ENCODE results near the gene PTPN21. TPM values are rescaled to one million over a fixed set of nuclear protein-coding genes. Genes with fewer than 3 reads are reported as not detected.

The PTPN21 gene
- total and polyA plus RNA-seq, 3 experiments from 2014 or later = 0.28 to 0.53 TPM; not detected in 1

DNA sequence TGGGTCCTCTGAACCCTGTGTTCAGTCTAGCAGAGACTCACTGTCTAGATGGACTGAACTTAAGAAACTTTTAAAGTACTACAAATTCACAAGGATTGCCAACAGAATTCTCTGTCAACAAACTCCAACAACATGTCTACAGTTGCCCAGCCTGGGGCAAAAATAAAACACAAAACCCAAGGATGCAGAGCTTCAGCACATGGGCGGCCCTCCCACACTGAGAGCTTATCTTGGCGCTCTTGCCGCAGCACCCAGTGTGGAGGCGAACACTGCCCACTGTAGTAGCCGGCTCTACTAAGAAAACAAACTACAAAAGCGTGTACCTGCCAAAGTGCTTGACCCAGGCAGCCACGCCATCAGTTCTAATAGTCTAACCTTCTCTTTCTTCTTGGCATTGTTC lies 66.7 kb downstream of the PTPN21 start:
- ChIA-PET CTCF (no interaction called here), POLR2A (no interaction called here)
- H3K27ac ChIP-seq (ENCODE audit: low read depth, low read length) = no peak overlapping the region
- H3K27me3 ChIP-seq (ENCODE audit: insufficient read depth, low read length, poor library complexity, severe bottlenecking) = no peaks in the 10 kb centered on the region
- H3K27ac Mint-ChIP-seq = no peak overlapping the region
- no peaks in the 10 kb centered on the region for H3K36me3 Mint-ChIP-seq
- H3K9me3 Mint-ChIP-seq = no peaks in the 10 kb centered on the region
- peaks cover 4 to 18% of the 10 kb centered on the region in 2 donors for H3K27me3 Mint-ChIP-seq
- H3K4me3 Mint-ChIP-seq = no peak overlapping the region
- no peaks in the 10 kb centered on the region for H3K4me1 ChIP-seq (ENCODE audit: insufficient read depth, low read length)
- no peaks in the 10 kb centered on the region for H3K36me3 ChIP-seq (ENCODE audit: insufficient read depth, low read length)
- H3K9me3 ChIP-seq (ENCODE audit: low read length) = no peaks in the 10 kb centered on the region
- H3K4me1 Mint-ChIP-seq = peaks cover 0 to 7% (median 0%) of the 10 kb centered on the region in 3 donors
- no peak overlapping the region for H3K4me3 ChIP-seq (ENCODE audit: low read length)
- DNase-seq = no peak

DNA sequence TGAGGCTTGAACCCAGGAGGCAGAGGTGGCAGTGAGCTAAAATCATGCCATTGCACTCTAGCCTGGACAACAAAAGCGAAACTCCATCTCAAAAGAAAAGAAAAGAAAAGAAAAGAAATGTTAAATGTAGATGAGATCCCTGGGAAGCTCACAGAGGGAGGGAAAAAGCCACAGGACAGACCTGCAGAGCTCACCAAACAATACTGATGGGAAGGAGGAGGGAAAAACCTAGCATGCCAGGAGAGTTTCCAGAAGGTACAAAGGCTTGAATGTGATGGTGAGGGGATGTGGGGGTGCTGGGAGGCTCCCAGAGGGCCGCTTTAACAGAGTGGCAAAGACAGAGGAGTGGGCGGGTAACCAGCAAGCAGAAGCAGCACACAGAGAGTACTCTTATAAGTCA lies 72.3 kb downstream of the PTPN21 start:
- Mint-ChIP-seq H3K4me3 (no peak overlapping the region), H3K9me3 (no peaks in the 10 kb centered on the region), H3K4me1 (no peaks in the 10 kb centered on the region), H3K36me3 (no peaks in the 10 kb centered on the region), H3K27me3 (peaks cover 14 to 21% of the 10 kb centered on the region in 2 donors), H3K27ac (no peak overlapping the region)
- no peak overlapping the region for H3K27ac ChIP-seq (ENCODE audit: low read depth, low read length)
- no peak for DNase-seq
- no peaks in the 10 kb centered on the region for H3K9me3 ChIP-seq (ENCODE audit: low read length)
- H3K4me3 ChIP-seq (ENCODE audit: low read length) = no peak overlapping the region
- H3K27me3 ChIP-seq (ENCODE audit: insufficient read depth, low read length, poor library complexity, severe bottlenecking) = no peaks in the 10 kb centered on the region
- CTCF ChIA-PET = no interaction called here
- no peaks in the 10 kb centered on the region for H3K36me3 ChIP-seq (ENCODE audit: insufficient read depth, low read length)
- no peaks in the 10 kb centered on the region for H3K4me1 ChIP-seq (ENCODE audit: insufficient read depth, low read length)
- POLR2A ChIA-PET = no interaction called here

DNA sequence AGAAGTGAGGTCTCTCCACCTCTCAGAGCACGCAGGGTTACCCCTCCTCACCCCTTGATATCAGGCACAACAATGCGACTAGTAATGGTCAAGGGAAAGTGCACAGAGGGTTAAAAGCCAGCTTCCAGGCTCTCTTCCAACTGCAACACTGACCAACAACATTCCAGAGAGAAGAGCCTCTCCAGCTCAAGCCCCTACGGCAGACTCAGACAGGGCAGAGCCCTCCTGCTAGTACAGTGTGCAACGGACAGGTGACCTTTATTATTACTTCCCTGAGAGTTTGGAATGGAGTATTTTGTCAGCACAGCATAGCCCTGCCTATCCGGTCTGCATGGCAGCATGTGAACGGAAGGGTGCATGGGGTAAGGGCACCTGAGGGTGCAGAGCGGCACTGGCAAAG lies 73.0 kb downstream of the PTPN21 start:
- Mint-ChIP-seq H3K9me3 (no peaks in the 10 kb centered on the region), H3K27ac (no peak overlapping the region), H3K4me3 (no peak overlapping the region), H3K36me3 (no peaks in the 10 kb centered on the region), H3K27me3 (peaks cover 14 to 21% of the 10 kb centered on the region in 2 donors), H3K4me1 (no peaks in the 10 kb centered on the region)
- H3K27ac ChIP-seq (ENCODE audit: low read depth, low read length) = no peak overlapping the region
- H3K27me3 ChIP-seq (ENCODE audit: insufficient read depth, low read length, poor library complexity, severe bottlenecking) = no peaks in the 10 kb centered on the region
- no peaks in the 10 kb centered on the region for H3K9me3 ChIP-seq (ENCODE audit: low read length)
- no peaks in the 10 kb centered on the region for H3K36me3 ChIP-seq (ENCODE audit: insufficient read depth, low read length)
- no peaks in the 10 kb centered on the region for H3K4me1 ChIP-seq (ENCODE audit: insufficient read depth, low read length)
- ChIA-PET CTCF (interaction anchor here (1.8 kb wide), 1 partner anchor 14 kb away, joined by 5 read pairs; no protein-coding TSS in a partner anchor), POLR2A (no interaction called here)
- DNase-seq = no peak
- no peak overlapping the region for H3K4me3 ChIP-seq (ENCODE audit: low read length)

DNA sequence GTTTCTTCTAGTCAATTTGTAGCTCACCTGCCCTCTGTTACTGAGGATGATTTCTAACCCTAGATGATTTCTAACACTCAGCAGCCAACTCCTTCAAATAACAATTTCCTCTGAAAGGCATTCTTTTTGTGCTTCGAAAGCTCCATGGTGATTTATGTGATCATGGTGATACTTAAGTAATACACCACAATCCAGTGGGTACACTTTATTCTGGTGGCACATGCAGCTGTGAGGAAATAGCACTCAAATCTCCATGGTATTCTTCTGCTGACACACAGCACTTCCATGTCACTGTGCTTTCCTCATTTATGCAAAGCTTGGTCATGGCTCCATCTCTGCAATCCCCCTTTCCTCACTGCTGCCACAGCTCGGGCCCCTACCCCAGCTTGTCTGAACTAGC lies 73.7 kb downstream of the PTPN21 start:
- CTCF ChIA-PET = interaction anchor here (1.8 kb wide), 1 partner anchor 13 kb away, joined by 5 read pairs; no protein-coding TSS in a partner anchor
- no peak for DNase-seq
- Mint-ChIP-seq H3K9me3 (no peaks in the 10 kb centered on the region), H3K4me3 (no peak overlapping the region), H3K4me1 (no peaks in the 10 kb centered on the region), H3K27me3 (peaks cover 14 to 21% of the 10 kb centered on the region in 2 donors), H3K36me3 (no peaks in the 10 kb centered on the region), H3K27ac (no peak overlapping the region)
- H3K27me3 ChIP-seq (ENCODE audit: insufficient read depth, low read length, poor library complexity, severe bottlenecking) = no peaks in the 10 kb centered on the region
- H3K9me3 ChIP-seq (ENCODE audit: low read length) = no peaks in the 10 kb centered on the region
- no peak overlapping the region for H3K4me3 ChIP-seq (ENCODE audit: low read length)
- no peaks in the 10 kb centered on the region for H3K36me3 ChIP-seq (ENCODE audit: insufficient read depth, low read length)
- H3K27ac ChIP-seq (ENCODE audit: low read depth, low read length) = no peak overlapping the region
- POLR2A ChIA-PET = no interaction called here
- no peaks in the 10 kb centered on the region for H3K4me1 ChIP-seq (ENCODE audit: insufficient read depth, low read length)

DNA sequence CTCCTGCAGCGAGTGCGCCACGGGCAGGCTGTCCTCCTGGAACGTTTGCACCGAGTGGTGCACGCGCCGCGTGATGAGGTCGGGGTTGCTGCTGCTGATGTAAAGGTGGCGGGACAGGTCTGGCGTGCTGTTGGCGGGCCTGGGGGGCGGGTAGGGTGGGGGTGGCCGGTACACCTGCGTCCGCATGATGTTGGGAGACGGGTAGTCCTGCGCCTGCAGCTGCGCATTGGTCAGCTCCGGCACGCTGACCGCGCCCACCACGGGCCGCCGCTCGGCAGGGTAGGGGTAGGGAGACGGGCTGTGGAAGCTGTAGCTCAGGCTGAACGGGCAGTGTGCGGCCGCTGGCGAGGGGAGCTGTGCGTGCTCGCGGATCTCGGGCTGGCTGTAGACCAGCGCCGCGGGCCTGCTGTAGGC lies 75.2 kb downstream of the PTPN21 start:
- no peak overlapping the region for H3K4me3 Mint-ChIP-seq
- H3K9me3 ChIP-seq (ENCODE audit: low read length) = no peaks in the 10 kb centered on the region
- peaks cover 14 to 21% of the 10 kb centered on the region in 2 donors for H3K27me3 Mint-ChIP-seq
- H3K4me1 Mint-ChIP-seq = no peaks in the 10 kb centered on the region
- H3K27ac Mint-ChIP-seq = no peak overlapping the region
- H3K27me3 ChIP-seq (ENCODE audit: insufficient read depth, low read length, poor library complexity, severe bottlenecking) = no peaks in the 10 kb centered on the region
- ChIA-PET CTCF (no interaction called here), POLR2A (no interaction called here)
- no peak overlapping the region for H3K4me3 ChIP-seq (ENCODE audit: low read length)
- H3K36me3 ChIP-seq (ENCODE audit: insufficient read depth, low read length) = no peaks in the 10 kb centered on the region
- H3K36me3 Mint-ChIP-seq = no peaks in the 10 kb centered on the region
- no peaks in the 10 kb centered on the region for H3K9me3 Mint-ChIP-seq
- H3K4me1 ChIP-seq (ENCODE audit: insufficient read depth, low read length) = no peaks in the 10 kb centered on the region
- no peak overlapping the region for H3K27ac ChIP-seq (ENCODE audit: low read depth, low read length)
- no peak for DNase-seq

DNA sequence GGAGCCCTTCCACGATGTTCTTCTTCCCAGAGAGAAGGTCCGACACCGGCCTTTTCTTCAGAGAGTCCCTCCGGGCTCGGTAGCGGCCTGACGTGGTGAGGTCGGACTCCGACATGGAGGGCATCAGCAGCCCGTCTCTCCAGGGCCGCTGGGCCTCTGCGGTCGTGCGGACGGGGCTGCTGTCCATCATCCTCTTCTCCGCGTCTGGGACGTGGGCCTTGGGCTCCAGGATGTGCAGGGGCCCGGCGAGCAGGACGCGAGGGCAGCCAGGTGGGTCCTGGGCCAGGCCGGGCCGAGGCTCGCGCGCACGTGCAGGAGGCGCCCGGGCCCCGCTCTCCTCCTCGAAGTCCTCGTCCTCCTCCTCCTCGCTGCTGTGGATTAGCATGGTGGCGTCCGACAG lies 75.9 kb downstream of the PTPN21 start:
- DNase-seq = no peak

DNA sequence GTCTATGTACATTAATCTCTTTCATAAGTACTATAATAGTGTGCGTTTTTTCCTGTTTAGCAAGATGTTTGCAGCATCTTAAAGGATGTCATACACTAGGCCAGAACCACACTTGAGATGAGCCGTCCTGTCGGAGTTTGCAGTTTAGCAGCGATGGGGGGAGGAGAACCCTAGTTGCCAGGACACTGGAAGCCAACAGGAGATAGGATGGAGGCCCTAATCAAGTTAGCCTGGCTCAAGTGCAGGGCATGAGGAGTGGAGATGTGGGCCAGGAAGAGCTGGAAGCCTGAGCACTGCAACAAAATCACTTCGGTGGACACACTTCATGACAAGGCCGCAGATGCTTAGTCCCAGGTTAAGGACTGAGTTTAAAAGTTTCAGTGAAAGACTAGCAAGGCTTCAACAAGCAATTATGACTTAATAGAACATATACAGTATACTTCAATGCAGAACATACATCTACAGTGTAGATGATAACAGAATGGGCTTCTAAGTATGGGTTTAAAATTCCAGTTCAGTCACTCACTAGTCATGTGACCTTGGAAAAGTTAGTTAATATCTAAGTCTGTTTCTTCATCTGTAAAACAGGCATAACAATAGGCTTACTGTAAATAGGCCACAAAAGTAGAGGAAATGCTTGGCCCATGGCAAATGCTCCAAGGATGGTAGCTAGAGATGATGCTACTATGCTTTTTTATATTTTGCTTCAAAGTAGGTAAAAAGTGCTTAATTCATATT lies 77.1 kb downstream of the PTPN21 start:
- H3K27ac ChIP-seq (ENCODE audit: low read depth, low read length) = no peak overlapping the region
- H3K27me3 ChIP-seq (ENCODE audit: insufficient read depth, low read length, poor library complexity, severe bottlenecking) = no peaks in the 10 kb centered on the region
- no peaks in the 10 kb centered on the region for H3K9me3 Mint-ChIP-seq
- H3K4me1 Mint-ChIP-seq = no peaks in the 10 kb centered on the region
- H3K27me3 Mint-ChIP-seq = peaks cover 8 to 17% of the 10 kb centered on the region in 2 donors
- no peaks in the 10 kb centered on the region for H3K36me3 Mint-ChIP-seq
- ChIA-PET POLR2A (no interaction called here), CTCF (no interaction called here)
- no peaks in the 10 kb centered on the region for H3K9me3 ChIP-seq (ENCODE audit: low read length)
- no peak overlapping the region for H3K27ac Mint-ChIP-seq
- no peak overlapping the region for H3K4me3 ChIP-seq (ENCODE audit: low read length)
- DNase-seq = no peak
- no peaks in the 10 kb centered on the region for H3K4me1 ChIP-seq (ENCODE audit: insufficient read depth, low read length)
- H3K4me3 Mint-ChIP-seq = no peak overlapping the region
- no peaks in the 10 kb centered on the region for H3K36me3 ChIP-seq (ENCODE audit: insufficient read depth, low read length)

More for the DNA sequence above, 75.9 kb downstream of the PTPN21 start:
- Histone ChIP-seq H3K36me3 (ENCODE audit: insufficient read depth, low read length) (no peaks in the 10 kb centered on the region), H3K27ac (ENCODE audit: low read depth, low read length) (no peak overlapping the region), H3K9me3 (ENCODE audit: low read length) (no peaks in the 10 kb centered on the region), H3K4me3 (ENCODE audit: low read length) (no peak overlapping the region), H3K4me1 (ENCODE audit: insufficient read depth, low read length) (no peaks in the 10 kb centered on the region), H3K27me3 (ENCODE audit: insufficient read depth, low read length, poor library complexity, severe bottlenecking) (no peaks in the 10 kb centered on the region)
- CTCF ChIA-PET = no interaction called here
- no peaks in the 10 kb centered on the region for H3K36me3 Mint-ChIP-seq
- H3K4me3 Mint-ChIP-seq = no peak overlapping the region
- H3K4me1 Mint-ChIP-seq = no peaks in the 10 kb centered on the region
- no peak overlapping the region for H3K27ac Mint-ChIP-seq
- H3K9me3 Mint-ChIP-seq = no peaks in the 10 kb centered on the region
- peaks cover 10 to 21% of the 10 kb centered on the region in 2 donors for H3K27me3 Mint-ChIP-seq
- POLR2A ChIA-PET = no interaction called here

DNA sequence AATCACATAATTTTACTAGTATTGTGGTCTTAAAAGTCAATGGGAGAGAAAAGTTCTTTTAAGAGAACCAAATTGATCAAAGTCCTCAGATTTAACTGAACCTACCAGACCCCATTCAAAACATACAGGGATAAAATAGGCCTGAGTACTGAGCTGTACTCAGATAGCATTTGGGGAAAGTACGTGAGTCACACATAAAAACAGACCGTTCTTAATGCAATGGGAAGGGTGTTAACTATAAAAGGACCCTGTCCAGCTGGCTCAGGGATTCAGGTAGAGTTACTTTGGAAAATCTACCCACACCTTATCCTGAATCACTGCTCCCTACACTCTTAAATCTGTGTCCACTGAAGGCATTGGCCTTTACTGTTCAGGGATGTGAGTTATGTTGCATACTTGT lies 78.0 kb downstream of the PTPN21 start:
- peaks cover 3 to 8% of the 10 kb centered on the region in 2 donors for H3K27me3 Mint-ChIP-seq
- no peak overlapping the region for H3K27ac ChIP-seq (ENCODE audit: low read depth, low read length)
- H3K4me3 ChIP-seq (ENCODE audit: low read length) = no peak overlapping the region
- H3K27me3 ChIP-seq (ENCODE audit: insufficient read depth, low read length, poor library complexity, severe bottlenecking) = no peaks in the 10 kb centered on the region
- no peak for DNase-seq
- H3K36me3 Mint-ChIP-seq = no peaks in the 10 kb centered on the region
- ChIA-PET POLR2A (no interaction called here), CTCF (no interaction called here)
- no peaks in the 10 kb centered on the region for H3K9me3 Mint-ChIP-seq
- no peaks in the 10 kb centered on the region for H3K36me3 ChIP-seq (ENCODE audit: insufficient read depth, low read length)
- no peak overlapping the region for H3K27ac Mint-ChIP-seq
- H3K4me1 ChIP-seq (ENCODE audit: insufficient read depth, low read length) = no peaks in the 10 kb centered on the region
- H3K4me3 Mint-ChIP-seq = no peak overlapping the region
- H3K9me3 ChIP-seq (ENCODE audit: low read length) = no peaks in the 10 kb centered on the region
- H3K4me1 Mint-ChIP-seq = no peaks in the 10 kb centered on the region
